GM12874 (cell line): Measurements from ENCODE around the gene PRIMA1.

Experiments used
- TF ChIP-seq, protein P1 (sequence below): IDR thresholded peaks from 2 replicates; pipeline ENCODE4 v1.5.1; 2011; ENCODE audit warnings: low read depth, mild to moderate bottlenecking, control low read depth, low read length, moderate library complexity; ENCODE audit not compliant: insufficient read depth

Gene PRIMA1

DNA sequence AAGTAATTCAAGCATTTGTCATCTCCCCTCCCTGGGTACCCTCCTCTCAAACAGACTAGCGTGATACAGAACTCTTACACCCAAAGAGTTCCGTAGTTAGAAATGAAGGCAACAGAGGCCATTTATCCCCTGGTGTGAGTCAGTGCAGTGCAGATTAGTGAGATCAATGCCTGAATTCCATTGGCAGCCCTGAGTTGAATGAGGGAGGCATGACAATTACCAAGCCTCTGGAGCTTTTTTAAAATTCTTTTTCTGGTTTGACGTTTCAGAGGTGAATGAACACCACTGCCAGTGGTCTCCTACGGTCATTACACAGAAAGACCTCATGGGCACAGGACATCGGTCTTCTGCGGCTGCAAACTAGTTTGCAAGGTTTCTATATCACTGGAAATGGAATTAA lies 94.4 kb downstream of the PRIMA1 start:
- TF ChIP-seq, protein P1, sequence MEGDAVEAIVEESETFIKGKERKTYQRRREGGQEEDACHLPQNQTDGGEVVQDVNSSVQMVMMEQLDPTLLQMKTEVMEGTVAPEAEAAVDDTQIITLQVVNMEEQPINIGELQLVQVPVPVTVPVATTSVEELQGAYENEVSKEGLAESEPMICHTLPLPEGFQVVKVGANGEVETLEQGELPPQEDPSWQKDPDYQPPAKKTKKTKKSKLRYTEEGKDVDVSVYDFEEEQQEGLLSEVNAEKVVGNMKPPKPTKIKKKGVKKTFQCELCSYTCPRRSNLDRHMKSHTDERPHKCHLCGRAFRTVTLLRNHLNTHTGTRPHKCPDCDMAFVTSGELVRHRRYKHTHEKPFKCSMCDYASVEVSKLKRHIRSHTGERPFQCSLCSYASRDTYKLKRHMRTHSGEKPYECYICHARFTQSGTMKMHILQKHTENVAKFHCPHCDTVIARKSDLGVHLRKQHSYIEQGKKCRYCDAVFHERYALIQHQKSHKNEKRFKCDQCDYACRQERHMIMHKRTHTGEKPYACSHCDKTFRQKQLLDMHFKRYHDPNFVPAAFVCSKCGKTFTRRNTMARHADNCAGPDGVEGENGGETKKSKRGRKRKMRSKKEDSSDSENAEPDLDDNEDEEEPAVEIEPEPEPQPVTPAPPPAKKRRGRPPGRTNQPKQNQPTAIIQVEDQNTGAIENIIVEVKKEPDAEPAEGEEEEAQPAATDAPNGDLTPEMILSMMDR: no peak

DNA sequence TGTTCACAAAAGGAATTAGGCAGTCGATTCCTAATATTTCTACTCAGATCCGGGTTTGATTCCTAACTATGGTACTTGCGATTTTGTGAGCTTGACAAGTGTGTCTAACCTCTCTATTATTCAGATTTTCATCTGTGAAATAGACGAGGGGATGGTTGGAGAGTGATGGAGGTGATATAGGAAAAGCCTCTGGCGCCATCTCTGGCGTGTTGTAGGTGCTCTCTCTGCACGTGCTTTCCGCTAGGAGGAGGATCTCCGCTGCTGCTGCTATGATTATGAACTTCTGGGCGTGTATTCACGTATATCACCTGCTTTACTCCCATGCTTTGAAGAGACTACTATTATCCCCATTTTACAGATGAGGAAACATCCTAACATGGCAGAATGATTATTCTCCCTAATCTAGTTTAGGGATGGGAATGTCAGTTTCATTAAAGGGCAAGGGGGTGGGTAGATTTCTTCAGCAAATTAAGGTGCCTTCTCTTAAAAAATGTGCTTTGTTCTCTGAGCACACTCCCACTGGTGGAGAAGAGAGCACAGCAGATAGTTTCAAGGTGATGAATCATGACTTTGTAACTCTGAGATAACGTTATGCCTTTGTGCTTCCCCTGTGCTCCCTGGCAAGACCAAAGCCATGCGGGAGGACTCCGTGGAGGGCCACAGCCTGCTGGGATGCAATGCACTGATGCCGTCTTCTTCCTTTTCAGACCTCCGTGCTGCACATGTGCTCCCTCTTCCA lies 97.1 kb downstream of the PRIMA1 start:
- TF ChIP-seq, protein P1: no peak

DNA sequence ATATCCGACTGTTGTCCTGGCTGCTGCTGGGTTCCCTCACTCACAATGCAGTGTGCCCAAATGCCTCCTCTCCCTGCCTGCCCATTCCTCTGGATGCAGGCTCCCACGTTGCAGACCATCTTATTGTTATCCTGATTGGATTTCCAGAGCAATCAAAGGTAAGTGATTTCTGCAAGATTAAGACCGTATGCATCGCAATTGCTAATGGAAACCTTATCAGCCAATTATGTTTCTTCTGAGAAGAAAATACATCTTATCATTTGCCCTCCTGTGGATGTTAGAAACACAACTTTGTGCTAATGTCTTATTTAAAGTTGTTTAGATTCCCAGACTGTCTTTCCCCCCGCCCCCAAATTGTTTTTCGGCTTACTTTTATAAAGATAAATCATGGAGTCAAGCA lies 98.1 kb downstream of the PRIMA1 start:
- TF ChIP-seq, protein P1: no peak

DNA sequence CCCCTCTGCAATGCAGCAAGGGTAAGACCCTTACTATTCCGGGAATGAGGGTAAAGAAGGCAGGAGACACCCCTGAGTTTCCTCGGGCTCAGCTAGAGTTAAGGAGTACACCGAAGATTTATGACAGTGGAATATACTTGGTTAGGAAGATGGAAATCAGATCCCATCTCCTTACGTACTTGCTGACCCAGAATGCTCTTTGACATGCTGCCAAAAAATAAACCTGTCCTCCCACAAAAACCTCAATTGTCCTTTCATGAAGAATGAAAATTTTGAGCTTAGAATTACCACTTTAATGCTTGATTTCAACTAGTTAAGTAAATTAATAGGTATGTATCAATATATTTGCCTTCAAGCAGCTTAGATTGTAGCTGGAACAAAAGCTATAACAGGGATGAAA lies 99.5 kb downstream of the PRIMA1 start:
- TF ChIP-seq, protein P1: no peak

DNA sequence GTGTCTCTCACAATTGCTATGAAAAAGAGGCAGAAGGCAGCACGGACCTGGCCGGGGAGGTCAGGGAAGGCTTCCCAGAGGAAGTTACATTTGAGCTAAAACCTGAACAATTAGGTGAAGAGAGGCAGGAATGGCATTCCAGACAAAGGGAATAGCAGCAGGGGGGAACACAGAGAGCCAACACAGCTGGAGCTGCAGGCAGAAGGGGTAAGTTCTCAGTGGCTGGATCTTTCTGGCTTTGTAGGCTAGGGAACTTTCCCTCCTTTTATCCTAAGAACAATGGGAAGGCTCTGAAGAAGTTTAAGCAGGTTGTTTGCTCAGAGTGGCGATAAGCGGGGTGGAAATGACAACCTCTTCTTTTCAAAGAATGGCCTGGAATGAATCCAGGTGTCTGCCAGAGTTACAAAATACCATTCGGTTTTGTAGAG lies 100.0 kb downstream of the PRIMA1 start:
- TF ChIP-seq, protein P1: no peak

DNA sequence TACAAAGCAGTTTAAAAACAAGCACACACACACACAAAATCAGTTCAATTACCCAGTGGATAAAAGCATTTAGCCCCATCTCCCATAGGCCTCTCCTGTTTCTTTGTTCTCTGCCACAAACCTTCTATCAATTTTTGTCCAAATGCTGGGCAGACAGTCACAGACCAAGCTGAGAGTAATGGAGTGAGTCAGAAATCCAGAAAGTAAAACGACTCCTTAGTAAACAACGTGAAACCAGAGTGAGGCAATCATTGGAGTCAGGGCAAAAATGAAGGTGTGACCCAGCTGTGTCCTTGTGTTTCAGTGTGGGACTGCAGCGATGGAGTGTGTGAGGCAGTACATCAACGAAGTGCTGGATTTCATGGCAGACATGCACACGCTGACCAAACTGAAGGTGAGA lies 102.0 kb downstream of the PRIMA1 start:
- TF ChIP-seq, protein P1: no peak

DNA sequence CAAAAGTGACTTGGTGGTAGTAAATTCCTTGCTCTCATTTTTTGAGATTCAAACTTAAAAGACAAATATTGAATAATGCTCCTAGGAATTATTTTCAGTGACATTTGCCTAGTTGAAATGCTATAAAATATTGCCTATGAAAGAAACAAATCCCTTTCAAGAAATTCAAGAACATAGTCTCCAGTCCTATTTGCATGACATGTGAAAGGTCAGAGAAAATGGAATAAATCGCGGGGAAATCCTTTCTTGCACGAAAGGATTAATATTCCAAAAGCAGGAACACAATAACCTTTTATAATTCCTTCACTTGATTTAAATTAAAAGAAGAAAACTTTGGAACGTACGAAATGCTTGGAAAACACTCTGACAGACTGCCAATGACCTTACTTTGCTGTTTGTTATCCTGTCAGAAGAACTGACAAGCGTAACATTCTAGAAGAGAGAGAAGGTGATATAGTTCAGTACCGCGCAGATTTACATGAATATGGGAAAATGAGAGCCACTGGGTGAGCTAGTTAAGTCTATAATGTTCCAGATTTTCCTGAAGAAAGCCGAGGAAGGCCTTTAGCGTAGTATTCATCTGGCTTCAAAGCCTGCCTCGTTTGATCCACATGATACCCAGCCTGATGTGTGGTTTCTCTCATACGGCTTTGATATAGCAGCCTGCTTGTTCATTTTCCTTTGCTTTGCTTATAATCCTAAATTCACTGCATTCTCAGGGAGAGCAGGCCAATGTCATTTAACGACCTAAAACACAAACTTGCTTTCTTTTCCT lies 103.0 kb downstream of the PRIMA1 start:
- TF ChIP-seq, protein P1: no peak
